Calu3 (cell line): ENCODE measurements around the gene NQO1. TPM values are rescaled to one million over a fixed set of nuclear protein-coding genes. Genes with fewer than 3 reads are reported as not detected.

Experiments
- BruUV-seq: library from RNA; stranded (reverse); fragments of 400-500 nt; replicated peaks from 2 replicates; lab custom pipeline; 2021; lab: Mats Ljungman, UMichigan
- CTCF ChIA-PET: fragments of 300-600 bp; sonication (Branson Sonifier 250); formaldehyde crosslinking; loops from one replicate; lab custom pipeline; 2022; ENCODE audit warnings: antibody characterized with exemption; lab: Charles Lee
- DNase-seq: peaks from one replicate; pipeline ENCODE4 v3.0.0; 2022
- H3K27ac Mint-ChIP-seq: one replicate; pipeline ENCODE4 v1.8.0; 2022; ENCODE audit warnings: mixed read lengths; ENCODE audit not compliant: unreplicated experiment
- H3K27me3 Mint-ChIP-seq: one replicate; pipeline ENCODE4 v1.8.0; 2022; ENCODE audit warnings: mixed read lengths; ENCODE audit not compliant: unreplicated experiment
- H3K36me3 Mint-ChIP-seq: one replicate; pipeline ENCODE4 v1.8.0; 2022; ENCODE audit warnings: mild to moderate bottlenecking, moderate library complexity, mixed read lengths; ENCODE audit not compliant: insufficient read depth, unreplicated experiment
- H3K4me1 Mint-ChIP-seq: one replicate; pipeline ENCODE4 v1.8.0; 2022; ENCODE audit warnings: mild to moderate bottlenecking, low read depth, mixed read lengths; ENCODE audit not compliant: unreplicated experiment
- H3K4me3 Mint-ChIP-seq: one replicate; pipeline ENCODE4 v1.8.0; 2022; ENCODE audit warnings: mild to moderate bottlenecking, low read depth, moderate library complexity, mixed read lengths; ENCODE audit not compliant: unreplicated experiment
- H3K9me3 Mint-ChIP-seq: one replicate; pipeline ENCODE4 v1.8.0; 2022; ENCODE audit warnings: low read depth, mixed read lengths; ENCODE audit not compliant: unreplicated experiment
- CTCF ChIP-seq: fragments of 200-600 bp; IDR thresholded peaks from one replicate; pipeline ENCODE4 v1.8.0; 2022; ENCODE audit warnings: antibody characterized with exemption; ENCODE audit not compliant: unreplicated experiment
- intact Hi-C: fragments of 100-400 bp; cut with micrococcal nuclease; formaldehyde crosslinking; loops from one replicate; pipeline ENCODE4 v1.10.0; 2022; ENCODE audit not compliant: unreplicated experiment
- total RNA-seq: library from RNA; stranded (reverse); gene quantifications from 2 replicates; pipeline ENCODE4 v1.2.3, GENCODE V29; 2022

Gene NQO1
- total RNA-seq, 1 experiment from 2014 or later = 365 TPM

GRCh38 chr16:69754469-69755310, 28.3 kb upstream of the NQO1 start, which contains the start of gene NOB1:
Gene NOB1 (minus strand): TSS chr16:69754926. CDS start chr16:69754910, 16 bp downstream.
- no TSS peak for BruUV-seq
- peak; percentile 98 for DNase-seq
- Mint-ChIP-seq H3K9me3 (no peaks in the 10 kb centered on the region), H3K4me1 (peaks cover 16% of the 10 kb centered on the region), H3K36me3 (peaks cover 52% of the 10 kb centered on the region), H3K27ac (peak within 1 kb of the TSS; percentile 93), H3K4me3 (peak within 1 kb of the TSS; percentile 98), H3K27me3 (peaks cover 13% of the 10 kb centered on the region)
- peak; percentile 97 for TF ChIP-seq CTCF
- CTCF ChIA-PET = interaction anchor here (0.7 to 2.2 kb wide), 17 partner anchors 8 to 358 kb away, joined by 3 to 13 read pairs (median 5); partner anchors contain the start of genes NQO1 and WWP2
- intact Hi-C loops = loop anchor here (1.0 to 5.0 kb wide), 3 partner anchors 28 to 357 kb away; partner anchors contain the start of gene NQO1

- H3K27ac Mint-ChIP-seq = peak overlapping the region; percentile 93
- H3K4me1 Mint-ChIP-seq = peaks cover 16% of the 10 kb centered on the region
- H3K27me3 Mint-ChIP-seq = peaks cover 13% of the 10 kb centered on the region
- H3K36me3 Mint-ChIP-seq = peaks cover 57% of the 10 kb centered on the region
- no peaks in the 10 kb centered on the region for H3K9me3 Mint-ChIP-seq
- peak overlapping the region; percentile 98 for H3K4me3 Mint-ChIP-seq
- CTCF ChIA-PET = interaction anchor here (0.7 to 2.2 kb wide), 14 partner anchors 8 to 358 kb away, joined by 3 to 13 read pairs (median 6); partner anchors contain the start of genes NQO1 and WWP2
- intact Hi-C loops = loop anchor here (1.0 to 5.0 kb wide), 3 partner anchors 28 to 357 kb away; partner anchors contain the start of gene NQO1
- TF ChIP-seq CTCF = no peak
- no peak for DNase-seq
- TSS peak; percentile 55 for BruUV-seq
Measured at GRCh38 chr16:69754143-69754468, 27.7 kb upstream of the NQO1 start.

- no peak for TF ChIP-seq CTCF
- CTCF ChIA-PET = no interaction called here
- no peak overlapping the region for H3K4me3 Mint-ChIP-seq
- no peaks in the 10 kb centered on the region for H3K9me3 Mint-ChIP-seq
- no peak overlapping the region for H3K27ac Mint-ChIP-seq
- no peak for DNase-seq
- BruUV-seq = no TSS peak
- H3K4me1 Mint-ChIP-seq = peaks cover 25% of the 10 kb centered on the region
- intact Hi-C loops = no loop called here
- no peaks in the 10 kb centered on the region for H3K27me3 Mint-ChIP-seq
- H3K36me3 Mint-ChIP-seq = peaks cover 87% of the 10 kb centered on the region
Measured at GRCh38 chr16:69748694-69749345, 22.5 kb upstream of the NQO1 start.

GRCh38 chr16:69747115-69747514, 20.8 kb upstream of the NQO1 start:
- H3K36me3 Mint-ChIP-seq = peaks cover 87% of the 10 kb centered on the region
- H3K4me3 Mint-ChIP-seq = no peak overlapping the region
- BruUV-seq = no TSS peak
- TF ChIP-seq CTCF = no peak
- H3K4me1 Mint-ChIP-seq = peaks cover 21% of the 10 kb centered on the region
- DNase-seq = no peak
- no peaks in the 10 kb centered on the region for H3K9me3 Mint-ChIP-seq
- H3K27ac Mint-ChIP-seq = no peak overlapping the region
- CTCF ChIA-PET = interaction anchor here (0.7 kb wide), 1 partner anchor 716 kb away, joined by 4 read pairs; no protein-coding TSS in a partner anchor
- H3K27me3 Mint-ChIP-seq = no peaks in the 10 kb centered on the region
- intact Hi-C loops = no loop called here
